MM.1S (cell line): ENCODE measurements around the gene RIMKLA.

Source experiments
- EZH2 ChIP-seq: fragments of 300-600 bp; sonication (generic); optimal IDR thresholded peaks from 2 replicates; pipeline ENCODE3; 2017; ENCODE audit warnings: low read depth, mild to moderate bottlenecking, antibody characterized with exemption, low read length, mixed read lengths
- EZH2phosphoT487 ChIP-seq: fragments of 300-600 bp; sonication (generic); IDR thresholded peaks from 2 replicates; pipeline ENCODE4 v1.6.1; 2018; ENCODE audit warnings: antibody characterized with exemption, low read length
- TF ChIP-seq, protein P1 (sequence below): fragments of 300-600 bp; sonication (generic); IDR thresholded peaks from 2 replicates; pipeline ENCODE4 v1.5.1; 2016; ENCODE audit warnings: antibody characterized with exemption, low read length, mixed read lengths

DNA sequence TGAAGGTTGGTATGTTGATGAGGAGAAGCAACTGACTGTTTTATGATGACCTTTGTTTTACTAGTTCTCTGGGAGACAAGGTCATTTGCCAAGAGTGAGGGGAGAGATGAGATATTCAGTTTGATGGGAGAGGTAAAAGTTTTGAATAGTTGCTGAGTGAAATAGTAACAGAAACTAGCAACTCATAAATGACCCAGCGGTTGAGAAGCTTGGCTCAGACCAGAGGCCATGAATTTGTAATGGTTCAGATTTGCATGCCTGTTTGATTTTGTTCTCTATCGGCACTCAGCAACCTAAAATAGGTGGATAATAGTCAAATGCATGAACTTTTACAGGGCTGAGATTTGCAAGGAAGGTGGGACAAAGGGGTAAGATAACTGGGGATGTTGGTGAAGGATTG, 89.1 kb downstream of the RIMKLA start:
- TF ChIP-seq, protein P1, sequence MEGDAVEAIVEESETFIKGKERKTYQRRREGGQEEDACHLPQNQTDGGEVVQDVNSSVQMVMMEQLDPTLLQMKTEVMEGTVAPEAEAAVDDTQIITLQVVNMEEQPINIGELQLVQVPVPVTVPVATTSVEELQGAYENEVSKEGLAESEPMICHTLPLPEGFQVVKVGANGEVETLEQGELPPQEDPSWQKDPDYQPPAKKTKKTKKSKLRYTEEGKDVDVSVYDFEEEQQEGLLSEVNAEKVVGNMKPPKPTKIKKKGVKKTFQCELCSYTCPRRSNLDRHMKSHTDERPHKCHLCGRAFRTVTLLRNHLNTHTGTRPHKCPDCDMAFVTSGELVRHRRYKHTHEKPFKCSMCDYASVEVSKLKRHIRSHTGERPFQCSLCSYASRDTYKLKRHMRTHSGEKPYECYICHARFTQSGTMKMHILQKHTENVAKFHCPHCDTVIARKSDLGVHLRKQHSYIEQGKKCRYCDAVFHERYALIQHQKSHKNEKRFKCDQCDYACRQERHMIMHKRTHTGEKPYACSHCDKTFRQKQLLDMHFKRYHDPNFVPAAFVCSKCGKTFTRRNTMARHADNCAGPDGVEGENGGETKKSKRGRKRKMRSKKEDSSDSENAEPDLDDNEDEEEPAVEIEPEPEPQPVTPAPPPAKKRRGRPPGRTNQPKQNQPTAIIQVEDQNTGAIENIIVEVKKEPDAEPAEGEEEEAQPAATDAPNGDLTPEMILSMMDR = no peak
- TF ChIP-seq EZH2 = no peak
- TF ChIP-seq EZH2phosphoT487 = no peak
